GM12872 (cell line): ENCODE results near the gene HEXA.

Source experiments
- TF ChIP-seq, protein P1 (sequence below): IDR thresholded peaks from 3 replicates; pipeline ENCODE4 v1.5.1; 2011; ENCODE audit warnings: low read depth, mild to moderate bottlenecking, low read length, moderate library complexity; ENCODE audit not compliant: insufficient read depth

Gene HEXA

DNA sequence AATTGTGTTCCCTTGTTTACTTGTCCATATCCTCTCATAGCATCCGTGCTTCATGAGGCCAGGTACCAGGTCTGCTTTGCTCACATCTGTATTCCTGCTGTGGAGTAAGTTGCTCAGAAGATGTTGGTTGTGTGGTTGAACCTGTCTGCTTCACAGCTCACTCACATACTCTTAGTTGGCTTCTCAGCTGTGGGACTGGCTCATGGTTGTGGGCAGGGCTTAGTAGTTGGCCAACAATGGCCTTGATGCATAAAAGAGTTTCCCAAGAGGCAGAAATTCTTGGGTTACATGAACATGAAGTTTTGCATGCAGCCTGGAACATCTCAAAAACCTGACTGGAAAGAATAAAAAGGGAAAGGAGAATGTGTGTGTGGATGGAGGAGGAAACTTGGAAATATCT is 72.9 kb downstream of the HEXA start:
- TF ChIP-seq, protein P1, sequence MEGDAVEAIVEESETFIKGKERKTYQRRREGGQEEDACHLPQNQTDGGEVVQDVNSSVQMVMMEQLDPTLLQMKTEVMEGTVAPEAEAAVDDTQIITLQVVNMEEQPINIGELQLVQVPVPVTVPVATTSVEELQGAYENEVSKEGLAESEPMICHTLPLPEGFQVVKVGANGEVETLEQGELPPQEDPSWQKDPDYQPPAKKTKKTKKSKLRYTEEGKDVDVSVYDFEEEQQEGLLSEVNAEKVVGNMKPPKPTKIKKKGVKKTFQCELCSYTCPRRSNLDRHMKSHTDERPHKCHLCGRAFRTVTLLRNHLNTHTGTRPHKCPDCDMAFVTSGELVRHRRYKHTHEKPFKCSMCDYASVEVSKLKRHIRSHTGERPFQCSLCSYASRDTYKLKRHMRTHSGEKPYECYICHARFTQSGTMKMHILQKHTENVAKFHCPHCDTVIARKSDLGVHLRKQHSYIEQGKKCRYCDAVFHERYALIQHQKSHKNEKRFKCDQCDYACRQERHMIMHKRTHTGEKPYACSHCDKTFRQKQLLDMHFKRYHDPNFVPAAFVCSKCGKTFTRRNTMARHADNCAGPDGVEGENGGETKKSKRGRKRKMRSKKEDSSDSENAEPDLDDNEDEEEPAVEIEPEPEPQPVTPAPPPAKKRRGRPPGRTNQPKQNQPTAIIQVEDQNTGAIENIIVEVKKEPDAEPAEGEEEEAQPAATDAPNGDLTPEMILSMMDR, result no peak
